NCI-H460 (cell line): ENCODE data around the gene CCDC88B. TPM values are rescaled to one million over a fixed set of nuclear protein-coding genes. Genes with fewer than 3 reads are reported as not detected.

ENCODE experiments used
- DNase-seq: peaks from one replicate; pipeline ENCODE4 v3.0.0-alpha.2; 2016; ENCODE audit warnings: low read depth; ENCODE audit errors: extremely low read depth
- polyA plus RNA-seq: library from polyadenylated mRNA; depleted of rRNA; stranded (reverse); fragments of >200 nt; gene quantifications from 2 replicates; pipeline ENCODE4 v1.2.3, GENCODE V29; 2014; cell fraction: nucleus; rRNA removed
- total RNA-seq: library from RNA; depleted of rRNA; stranded (reverse); fragments of >200 nt; shearing (Covaris generic); gene quantifications from 2 replicates; pipeline ENCODE4 v1.2.3, GENCODE V29; 2014; rRNA removed

Gene CCDC88B, protein sequence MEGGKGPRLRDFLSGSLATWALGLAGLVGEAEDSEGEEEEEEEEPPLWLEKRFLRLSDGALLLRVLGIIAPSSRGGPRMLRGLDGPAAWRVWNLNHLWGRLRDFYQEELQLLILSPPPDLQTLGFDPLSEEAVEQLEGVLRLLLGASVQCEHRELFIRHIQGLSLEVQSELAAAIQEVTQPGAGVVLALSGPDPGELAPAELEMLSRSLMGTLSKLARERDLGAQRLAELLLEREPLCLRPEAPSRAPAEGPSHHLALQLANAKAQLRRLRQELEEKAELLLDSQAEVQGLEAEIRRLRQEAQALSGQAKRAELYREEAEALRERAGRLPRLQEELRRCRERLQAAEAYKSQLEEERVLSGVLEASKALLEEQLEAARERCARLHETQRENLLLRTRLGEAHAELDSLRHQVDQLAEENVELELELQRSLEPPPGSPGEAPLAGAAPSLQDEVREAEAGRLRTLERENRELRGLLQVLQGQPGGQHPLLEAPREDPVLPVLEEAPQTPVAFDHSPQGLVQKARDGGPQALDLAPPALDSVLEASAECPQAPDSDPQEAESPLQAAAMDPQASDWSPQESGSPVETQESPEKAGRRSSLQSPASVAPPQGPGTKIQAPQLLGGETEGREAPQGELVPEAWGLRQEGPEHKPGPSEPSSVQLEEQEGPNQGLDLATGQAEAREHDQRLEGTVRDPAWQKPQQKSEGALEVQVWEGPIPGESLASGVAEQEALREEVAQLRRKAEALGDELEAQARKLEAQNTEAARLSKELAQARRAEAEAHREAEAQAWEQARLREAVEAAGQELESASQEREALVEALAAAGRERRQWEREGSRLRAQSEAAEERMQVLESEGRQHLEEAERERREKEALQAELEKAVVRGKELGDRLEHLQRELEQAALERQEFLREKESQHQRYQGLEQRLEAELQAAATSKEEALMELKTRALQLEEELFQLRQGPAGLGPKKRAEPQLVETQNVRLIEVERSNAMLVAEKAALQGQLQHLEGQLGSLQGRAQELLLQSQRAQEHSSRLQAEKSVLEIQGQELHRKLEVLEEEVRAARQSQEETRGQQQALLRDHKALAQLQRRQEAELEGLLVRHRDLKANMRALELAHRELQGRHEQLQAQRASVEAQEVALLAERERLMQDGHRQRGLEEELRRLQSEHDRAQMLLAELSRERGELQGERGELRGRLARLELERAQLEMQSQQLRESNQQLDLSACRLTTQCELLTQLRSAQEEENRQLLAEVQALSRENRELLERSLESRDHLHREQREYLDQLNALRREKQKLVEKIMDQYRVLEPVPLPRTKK (N-terminal part only)
- 2.8 and 3.7 TPM in 2 replicates for total RNA-seq
- polyA plus RNA-seq: 6.5 and 8.0 TPM in 2 replicates

DNA sequence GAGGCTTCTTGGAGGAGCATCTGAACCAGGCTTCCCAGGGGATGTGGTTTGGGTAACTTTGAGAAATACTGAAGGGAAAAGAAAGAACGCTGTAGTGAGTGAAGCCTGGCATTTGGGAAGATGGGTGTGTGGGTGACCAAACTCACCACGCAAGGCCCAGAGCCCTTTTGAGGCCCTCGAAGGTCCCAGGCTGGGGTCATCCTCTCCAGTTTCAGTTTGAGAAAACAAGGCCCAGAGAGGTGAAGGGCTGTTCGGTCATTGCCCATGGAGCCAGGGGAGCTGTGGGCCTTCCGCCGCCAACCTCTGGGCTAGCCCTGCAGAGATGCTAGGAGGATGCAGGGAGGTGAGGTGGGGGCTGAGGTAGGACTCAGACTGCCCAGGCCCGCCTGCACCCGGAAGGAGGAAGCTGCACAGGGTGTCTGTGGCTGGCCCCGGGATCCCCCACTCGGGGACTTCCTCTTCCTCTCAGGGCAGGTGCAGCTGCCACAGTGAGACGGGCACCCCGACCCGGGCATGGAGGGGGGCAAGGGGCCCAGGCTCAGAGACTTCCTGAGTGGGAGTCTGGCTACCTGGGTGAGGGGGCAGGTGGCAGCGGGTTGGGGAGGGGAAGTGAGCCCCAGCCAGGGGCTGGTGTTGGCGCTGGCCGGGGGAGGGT, at the start of gene CCDC88B:
TSS of gene CCDC88B (plus strand) at position 451 of the 655 bp plus-strand sequence. CDS start at position 514, 63 bp downstream.
- no peak for DNase-seq

DNA sequence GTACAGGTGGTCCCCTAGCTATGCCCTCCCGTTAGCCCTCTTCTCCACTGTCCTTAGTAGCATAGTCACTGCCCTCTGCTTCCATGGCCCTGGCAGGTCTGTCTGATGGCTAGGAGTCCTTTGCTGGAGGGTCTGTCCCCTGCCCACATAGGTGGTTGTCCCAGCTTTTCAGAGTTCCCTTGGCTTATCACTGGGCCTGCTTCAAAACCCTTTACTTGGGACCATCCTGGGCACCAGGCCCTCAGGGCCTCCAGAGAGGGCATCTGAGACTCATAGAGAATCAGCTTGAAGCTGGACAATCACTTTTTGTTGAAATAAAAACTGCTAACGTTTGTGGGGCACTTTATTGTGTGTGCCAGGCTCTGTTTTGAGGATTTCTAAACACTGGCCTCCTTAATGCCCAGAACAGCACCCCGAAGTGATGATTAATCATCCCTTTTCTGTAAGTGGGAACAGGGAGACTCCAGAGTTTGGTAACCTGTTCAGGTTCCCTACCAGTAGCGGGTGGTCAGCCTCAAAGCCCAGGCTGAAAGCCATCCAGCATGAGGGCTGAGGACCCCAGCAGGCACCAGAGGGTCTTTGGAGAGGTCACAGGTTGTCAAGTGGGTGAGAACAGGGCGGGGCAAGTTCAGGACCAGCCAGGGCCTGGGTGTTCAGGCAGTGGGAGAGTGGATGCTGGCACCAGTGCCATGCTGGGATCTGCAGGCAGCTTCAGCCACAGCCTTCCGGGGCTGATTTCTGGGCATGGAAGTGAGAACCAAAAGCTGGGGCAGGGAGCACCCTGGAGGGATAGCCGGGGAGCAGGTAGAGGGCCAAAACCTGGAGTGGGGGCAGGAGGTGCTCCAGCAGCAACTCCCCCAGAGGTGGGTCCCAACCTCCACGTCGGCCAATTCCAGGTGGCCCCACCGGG, 49.4 kb upstream of the CCDC88B start:
- no peak for DNase-seq

DNA sequence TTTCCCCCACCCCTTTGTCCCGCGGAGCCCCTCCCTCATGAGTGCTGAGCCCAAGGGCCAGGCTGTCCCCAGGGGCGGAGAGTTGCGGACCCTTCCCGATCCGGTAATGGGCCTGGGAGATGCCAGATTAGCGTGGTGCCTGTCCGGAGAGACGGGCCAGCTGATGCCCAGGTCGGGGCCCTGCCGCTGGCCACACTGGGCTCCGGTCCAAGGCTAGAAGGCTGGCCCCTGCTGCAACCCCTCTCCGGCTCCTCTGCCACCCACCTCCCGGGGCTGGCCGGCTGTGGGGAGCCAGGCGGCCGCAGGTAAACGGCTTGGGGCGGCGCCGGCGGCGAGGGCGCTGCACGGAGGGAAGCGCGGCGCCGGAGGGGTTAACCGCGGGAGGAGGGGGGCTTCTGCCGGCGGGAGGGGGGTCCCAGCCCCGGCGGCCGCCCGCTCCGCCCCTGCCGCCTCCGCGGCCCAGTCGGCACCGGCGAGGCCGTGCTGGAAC, 48.7 kb upstream of the CCDC88B start, which contains the start of gene KCNK4:
TSS of gene KCNK4 (plus strand) at position 41 of the 490 bp plus-strand sequence. CDS start 1,717 bp downstream, outside the sequence.
- DNase-seq: no peak

DNA sequence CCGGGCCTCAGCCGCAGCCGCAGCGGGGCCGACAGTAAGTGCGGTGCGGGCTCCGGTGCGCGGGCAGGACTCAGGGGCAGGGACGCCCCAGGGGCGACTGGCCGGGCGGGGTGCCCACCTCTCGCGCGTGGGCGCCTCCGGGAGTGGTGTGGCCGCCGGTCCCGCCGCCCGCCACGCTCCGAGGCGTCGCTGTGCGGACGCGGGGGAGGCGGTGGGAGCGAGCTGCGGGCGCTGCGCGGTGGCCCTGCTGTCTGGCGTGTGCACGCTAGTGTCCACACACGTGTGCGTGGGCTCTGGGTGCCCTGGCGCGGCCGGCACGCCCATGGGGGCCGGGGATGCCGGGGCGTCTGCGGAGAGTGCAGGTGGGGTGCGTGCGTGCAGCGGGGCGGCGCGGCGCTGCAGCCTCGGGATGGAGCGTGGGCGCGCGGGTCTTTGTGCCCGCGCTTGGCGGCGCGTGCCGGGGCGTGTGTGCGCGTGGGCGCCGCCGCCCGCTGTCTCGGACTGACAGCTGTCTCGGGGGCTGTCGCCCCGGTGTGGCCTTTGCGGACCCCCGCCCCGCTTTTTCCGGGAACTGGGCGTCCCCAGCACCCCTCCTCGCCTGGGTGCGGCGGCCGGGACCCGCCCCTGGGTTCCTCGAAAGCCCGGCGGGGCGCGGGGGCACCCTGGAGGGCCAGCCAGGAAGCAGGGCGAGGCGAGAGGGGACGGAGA, 48.1 kb upstream of the CCDC88B start:
- DNase-seq: no peak

DNA sequence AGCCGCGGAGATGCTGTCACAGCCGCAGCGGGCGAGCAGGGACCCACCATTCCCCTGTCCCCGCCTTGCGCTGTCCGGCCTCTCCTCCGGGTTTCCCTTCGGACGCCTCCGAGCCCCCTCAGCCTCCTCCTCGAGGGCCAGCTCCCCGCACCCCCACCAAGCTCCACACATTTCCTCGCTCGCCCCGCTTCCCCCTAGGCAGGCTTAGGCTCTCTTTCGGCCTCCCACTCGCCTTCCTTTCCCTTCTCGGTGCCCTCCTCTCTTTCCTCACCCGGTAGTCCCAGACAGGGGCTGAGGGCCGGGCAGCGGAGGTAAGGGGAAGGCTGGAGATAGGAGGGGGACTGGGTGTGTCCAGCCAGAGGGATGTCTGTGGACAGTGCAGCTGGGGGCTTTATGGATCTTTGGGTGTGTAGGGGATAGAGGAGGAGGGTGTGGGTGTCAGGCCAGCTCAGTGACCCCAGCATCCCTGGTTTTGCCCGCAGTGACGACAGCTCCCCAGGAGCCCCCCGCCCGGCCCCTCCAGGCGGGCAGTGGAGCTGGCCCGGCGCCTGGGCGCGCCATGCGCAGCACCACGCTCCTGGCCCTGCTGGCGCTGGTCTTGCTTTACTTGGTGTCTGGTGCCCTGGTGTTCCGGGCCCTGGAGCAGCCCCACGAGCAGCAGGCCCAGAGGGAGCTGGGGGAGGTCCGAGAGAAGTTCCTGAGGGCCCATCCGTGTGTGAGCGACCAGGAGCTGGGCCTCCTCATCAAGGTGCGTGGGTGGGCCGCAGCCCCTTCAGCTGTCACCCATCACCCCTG, 47.3 kb upstream of the CCDC88B start:
- no peak for DNase-seq

DNA sequence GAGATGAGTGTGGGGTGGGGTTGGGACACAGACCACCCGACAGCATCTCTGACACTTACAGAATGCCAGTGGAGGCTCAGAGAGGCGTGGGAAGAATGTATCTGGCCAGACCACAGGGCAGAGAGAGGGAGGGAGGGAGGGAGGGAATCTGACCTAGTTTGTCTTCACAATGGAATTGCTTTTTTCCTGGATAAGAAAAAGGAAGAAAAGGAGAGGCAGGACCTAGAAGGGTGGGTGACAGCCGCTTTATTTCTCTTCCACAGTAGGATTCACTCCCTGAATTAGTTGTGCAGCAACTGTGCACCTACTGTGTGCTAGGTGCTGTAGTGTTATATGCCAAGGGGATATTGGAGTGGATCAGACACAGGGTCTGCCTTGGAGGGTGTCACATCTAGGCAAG, 45.2 kb upstream of the CCDC88B start:
- no peak for DNase-seq

DNA sequence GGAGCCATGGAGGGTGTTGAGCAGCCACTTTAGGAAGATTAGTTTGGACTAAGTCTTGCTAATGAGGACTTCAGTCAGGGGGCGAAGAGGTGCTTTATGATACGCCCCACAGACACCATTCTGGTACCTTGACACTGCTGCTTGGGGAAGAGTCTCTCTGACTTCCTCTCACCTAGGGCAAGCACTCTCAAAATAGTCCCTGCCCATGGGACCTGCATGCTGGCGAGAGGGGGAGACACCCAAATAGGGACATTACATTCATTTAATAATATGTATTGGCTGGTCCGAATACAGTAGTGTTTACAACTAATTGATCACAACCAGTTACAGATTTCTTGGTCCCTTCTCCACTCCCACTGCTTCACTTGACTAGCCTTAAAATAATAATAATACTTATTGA, 44.2 kb upstream of the CCDC88B start:
- DNase-seq: no peak

DNA sequence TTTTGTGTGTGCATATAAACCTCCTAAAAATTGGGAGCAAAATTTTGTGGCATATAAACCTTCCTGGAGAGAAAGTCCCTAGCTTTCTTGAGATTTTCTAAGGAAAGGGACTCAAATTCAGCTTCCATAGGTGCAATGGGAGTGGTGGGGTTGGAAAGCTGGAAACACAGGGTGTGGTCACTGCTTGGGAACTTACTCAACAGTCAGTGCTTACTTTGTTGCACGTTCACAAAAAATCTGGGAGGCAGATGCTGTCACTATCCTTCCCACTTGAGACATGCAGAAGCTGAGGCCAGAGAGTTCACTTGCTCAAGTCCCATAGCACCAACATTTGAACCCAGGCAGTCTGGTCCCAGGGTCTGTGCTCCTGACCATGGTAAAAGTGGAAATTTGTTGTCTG, 43.8 kb upstream of the CCDC88B start:
- DNase-seq: no peak

DNA sequence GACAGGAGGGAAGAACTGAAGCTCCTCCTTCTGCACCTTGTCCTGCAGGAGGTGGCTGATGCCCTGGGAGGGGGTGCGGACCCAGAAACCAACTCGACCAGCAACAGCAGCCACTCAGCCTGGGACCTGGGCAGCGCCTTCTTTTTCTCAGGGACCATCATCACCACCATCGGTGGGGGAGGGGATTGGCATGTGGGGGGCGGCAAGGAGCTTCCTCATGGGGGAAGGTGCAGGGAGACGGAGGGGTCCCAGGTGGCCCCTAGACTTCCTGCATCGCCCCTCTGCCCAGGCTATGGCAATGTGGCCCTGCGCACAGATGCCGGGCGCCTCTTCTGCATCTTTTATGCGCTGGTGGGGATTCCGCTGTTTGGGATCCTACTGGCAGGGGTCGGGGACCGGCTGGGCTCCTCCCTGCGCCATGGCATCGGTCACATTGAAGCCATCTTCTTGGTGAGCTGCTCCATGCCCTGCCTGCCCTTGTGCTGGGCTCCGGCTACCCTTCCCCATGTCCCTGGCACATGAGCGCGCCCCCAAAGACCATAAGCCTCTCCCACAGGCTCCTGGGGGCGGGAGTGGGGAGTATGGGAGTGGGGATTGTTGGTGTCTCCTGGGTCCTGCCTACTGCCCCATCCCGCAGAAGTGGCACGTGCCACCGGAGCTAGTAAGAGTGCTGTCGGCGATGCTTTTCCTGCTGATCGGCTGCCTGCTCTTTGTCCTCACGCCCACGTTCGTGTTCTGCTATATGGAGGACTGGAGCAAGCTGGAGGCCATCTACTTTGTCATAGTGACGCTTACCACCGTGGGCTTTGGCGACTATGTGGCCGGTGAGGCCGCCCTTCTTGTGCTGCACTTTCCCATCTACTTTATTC, 42.9 kb upstream of the CCDC88B start:
- DNase-seq: no peak

DNA sequence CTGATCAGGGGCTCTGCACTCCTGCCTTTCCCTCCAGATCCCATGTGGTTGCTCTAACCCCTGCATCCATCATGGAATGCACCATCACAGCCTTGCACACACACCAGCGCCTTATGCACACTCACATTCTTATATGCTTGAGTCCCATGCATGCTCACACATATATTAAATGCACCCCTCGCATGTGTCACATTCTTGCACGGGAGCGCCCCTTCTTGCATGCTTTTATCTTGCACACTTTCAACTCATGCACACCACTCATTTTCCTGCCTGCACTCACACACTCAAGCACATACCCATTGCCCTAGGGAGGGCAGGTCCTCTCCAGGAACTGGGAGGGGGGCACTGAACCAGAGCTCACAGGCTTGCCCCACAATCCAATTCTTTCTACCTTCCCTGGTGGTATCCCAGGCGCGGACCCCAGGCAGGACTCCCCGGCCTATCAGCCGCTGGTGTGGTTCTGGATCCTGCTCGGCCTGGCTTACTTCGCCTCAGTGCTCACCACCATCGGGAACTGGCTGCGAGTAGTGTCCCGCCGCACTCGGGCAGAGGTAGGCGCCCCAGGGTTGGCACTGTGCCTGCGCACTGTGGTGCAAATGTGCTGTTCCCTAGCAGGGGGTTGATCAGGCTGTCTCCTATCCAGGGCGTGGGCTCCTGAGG, 42.2 kb upstream of the CCDC88B start:
- no peak for DNase-seq

DNA sequence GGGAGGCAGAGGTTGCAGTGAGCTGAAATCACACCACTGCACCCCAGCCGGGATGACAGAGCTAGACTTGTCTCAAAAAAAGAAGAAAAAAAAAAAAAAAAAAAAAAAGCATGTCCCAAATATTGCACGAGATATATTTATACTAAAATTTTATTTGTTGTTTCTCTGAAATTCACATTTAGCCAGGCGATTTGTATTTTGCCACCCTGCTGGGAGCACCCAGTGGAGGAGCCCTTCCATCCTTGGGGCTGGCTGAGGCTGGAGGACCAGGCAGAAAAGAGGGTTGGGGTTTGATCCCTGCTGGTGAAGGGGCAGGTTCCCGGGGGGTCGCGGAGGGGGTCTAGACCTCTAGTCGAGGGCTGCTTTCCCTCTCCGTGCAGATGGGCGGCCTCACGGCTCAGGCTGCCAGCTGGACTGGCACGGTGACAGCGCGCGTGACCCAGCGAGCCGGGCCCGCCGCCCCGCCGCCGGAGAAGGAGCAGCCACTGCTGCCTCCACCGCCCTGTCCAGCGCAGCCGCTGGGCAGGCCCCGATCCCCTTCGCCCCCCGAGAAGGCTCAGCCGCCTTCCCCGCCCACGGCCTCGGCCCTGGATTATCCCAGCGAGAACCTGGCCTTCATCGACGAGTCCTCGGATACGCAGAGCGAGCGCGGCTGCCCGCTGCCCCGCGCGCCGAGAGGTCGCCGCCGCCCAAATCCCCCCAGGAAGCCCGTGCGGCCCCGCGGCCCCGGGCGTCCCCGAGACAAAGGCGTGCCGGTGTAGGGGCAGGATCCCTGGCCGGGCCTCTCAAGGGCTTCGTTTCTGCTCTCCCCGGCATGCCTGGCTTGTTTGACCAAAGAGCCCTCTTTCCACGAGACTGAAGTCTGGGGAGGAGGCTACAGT, 40.8 kb upstream of the CCDC88B start:
- DNase-seq: no peak

DNA sequence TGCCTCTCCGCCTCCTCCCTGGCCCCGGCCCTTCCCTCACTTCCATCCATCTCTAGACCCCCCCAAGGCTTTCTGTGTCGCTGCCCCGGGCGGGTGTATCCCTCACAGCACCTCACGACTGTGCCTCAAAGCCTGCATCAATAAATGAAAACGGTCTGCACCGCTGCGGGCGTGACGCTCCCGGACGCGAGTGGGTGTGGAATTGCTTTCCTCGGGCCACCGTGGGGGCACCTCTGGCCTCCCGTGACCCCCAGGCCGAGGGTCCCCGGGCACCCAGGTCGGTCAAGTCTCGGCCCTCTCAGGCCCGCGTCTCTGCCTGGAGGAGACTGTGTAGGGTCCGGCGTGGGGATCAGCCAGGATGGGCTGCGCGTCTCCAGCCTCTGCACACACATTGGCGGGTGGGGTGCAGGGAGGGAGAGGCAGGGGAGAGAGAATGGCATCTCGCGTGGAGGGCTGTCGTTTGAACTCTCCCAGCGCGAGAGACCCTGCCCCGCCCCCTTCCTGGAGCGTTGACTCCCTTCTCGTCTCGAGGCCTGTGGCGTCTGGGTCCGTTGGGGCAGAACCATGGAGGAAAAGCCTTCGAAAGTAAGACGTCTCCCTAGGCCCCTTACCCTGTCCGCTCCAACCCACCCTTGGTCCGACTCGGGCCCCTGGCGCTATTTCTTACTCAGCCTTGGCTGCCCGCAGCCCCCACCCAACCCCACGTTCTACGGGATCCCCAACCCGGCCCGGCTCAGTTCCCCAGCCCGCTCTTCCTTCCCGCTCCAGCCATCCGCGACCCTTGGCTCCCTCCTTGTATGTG, 40.0 kb upstream of the CCDC88B start, which contains the start of gene CATSPERZ:
TSS of gene CATSPERZ (plus strand) at position 512 of the 802 bp plus-strand sequence. CDS start at position 565, 53 bp downstream.
- no peak for DNase-seq

DNA sequence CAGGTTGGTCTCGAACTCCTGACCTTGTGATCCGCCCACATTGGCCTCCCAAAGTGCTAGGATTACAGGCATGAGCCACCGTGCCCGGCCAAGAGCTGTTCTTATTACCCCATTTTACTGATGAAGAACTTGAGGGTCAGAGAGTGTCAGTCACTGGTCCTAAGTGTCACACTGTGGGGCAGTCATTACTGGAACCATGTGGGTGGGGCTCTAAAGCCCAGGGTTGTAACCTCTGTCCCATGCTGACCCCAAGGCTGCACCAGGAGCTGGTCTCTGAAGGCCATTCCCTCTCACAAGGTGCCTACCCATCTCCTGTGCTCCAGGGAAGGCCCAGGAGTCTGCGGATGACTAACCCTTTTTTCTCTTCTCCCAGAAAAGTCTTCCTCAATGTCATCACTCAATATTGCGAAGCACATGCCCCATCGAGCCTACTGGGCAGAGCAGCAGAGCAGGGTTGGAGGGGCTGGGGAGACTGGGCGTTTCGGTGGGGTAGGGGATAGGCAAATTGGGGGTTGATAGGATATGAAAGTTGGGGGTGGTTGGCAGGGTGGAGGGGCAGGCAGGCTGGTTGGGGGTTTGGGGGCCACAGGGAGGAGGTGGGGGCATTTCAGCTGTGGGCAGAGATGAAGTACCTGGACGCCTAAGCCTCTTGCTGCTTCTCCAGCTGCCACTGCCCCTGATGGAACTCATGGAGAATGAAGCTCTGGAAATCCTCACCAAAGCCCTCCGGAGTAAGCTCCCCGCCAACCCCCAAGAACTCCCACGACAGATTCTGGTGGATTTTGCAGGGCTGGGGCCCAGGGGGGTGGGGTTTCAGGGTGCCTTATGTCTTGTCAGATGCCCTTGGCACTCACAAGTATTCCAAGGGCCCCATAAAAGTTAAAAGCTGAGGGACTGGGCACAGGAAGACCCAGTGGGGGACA, 36.6 kb upstream of the CCDC88B start:
- no peak for DNase-seq
